K562 (cell line): ENCODE results near the gene DNAL4. TPM values are rescaled to one million over a fixed set of nuclear protein-coding genes. Genes with fewer than 3 reads are reported as not detected.

Source experiments
- ATAC-seq: fragments of 200-7000 bp; cut with Tn5 transposase; 3 replicates; pipeline ENCODE4 v1.9.1; 2020; ENCODE audit warnings: moderate library complexity
- BruUV-seq: library from RNA; stranded (reverse); fragments of 400-500 nt; replicated peaks from 2 replicates; lab custom pipeline; 2021; lab: Mats Ljungman, UMichigan
- CTCF ChIA-PET: fragments of 300-600 bp; formaldehyde crosslinking; extraction: SDS; loops from one replicate; lab custom pipeline; 2021; ENCODE audit warnings: low intra/inter-chr PET ratio; lab: Yijun Ruan, JAX
- POLR2A ChIA-PET: fragments of 300-600, 350-650 bp; sonication (Branson Sonifier 250); formaldehyde crosslinking; extraction: SDS; loops from one replicate; lab custom pipeline; 2021; ENCODE audit warnings: antibody characterized with exemption, inconsistent platforms; lab: Yijun Ruan, JAX
- DNase-seq, 4 experiments: peaks; one replicate each; pipeline versions ENCODE4 v3.0.0 to v3.0.0-alpha.2; 2011 to 2018; ENCODE audit warnings: low spot score in 3 of 4, mixed read lengths in 3 of 4; ENCODE audit errors: extremely low read depth in 1 of 4
- FAIRE-seq: peaks from 2 replicates; lab custom pipeline; 2011; peaks lifted over from hg19 to GRCh38; lab: Jason Lieb, UNC
- H2AFZ ChIP-seq: 2 replicates; pipeline ENCODE4 v1.6.0; 2011; ENCODE audit warnings: low read depth, low read length, control low read depth, inconsistent platforms
- H3K27ac ChIP-seq: fragments of 200-600 bp; 3 replicates; pipeline ENCODE4 v1.8.0; 2011; ENCODE audit warnings: low read depth, mild to moderate bottlenecking, control low read depth, inconsistent platforms, low read length, moderate library complexity, mixed read lengths; ENCODE audit errors: extremely low read depth
- H3K27me3 ChIP-seq, 2 experiments: fragments of 300-600 bp in 1 of 2; 2 replicates in 1 of 2; 3 replicates in 1 of 2; pipeline versions ENCODE4 v1.6.0 to v1.8.0; 2011; ENCODE audit warnings: inconsistent platforms in 2 of 2, low read length in 2 of 2, mild to moderate bottlenecking in 1 of 2, mixed read lengths in 1 of 2, moderate library complexity in 1 of 2; ENCODE audit not compliant: control insufficient read depth in 2 of 2, insufficient read depth in 2 of 2
- H3K36me3 ChIP-seq: fragments of 300-600 bp; 3 replicates; pipeline ENCODE4 v1.8.0; 2011; ENCODE audit warnings: mild to moderate bottlenecking, low read length, inconsistent platforms; ENCODE audit not compliant: control insufficient read depth, insufficient read depth
- H3K4me1 ChIP-seq, 2 experiments: fragments of 200-600 bp in 1 of 2; replicated peaks in 1 of 2; 2 replicates in 1 of 2; 3 replicates in 1 of 2; pipeline versions ENCODE4 v1.5.1 to v1.8.0; 2011; ENCODE audit warnings: inconsistent platforms in 2 of 2, low read length in 2 of 2, mild to moderate bottlenecking in 1 of 2, mixed read lengths in 1 of 2, moderate library complexity in 1 of 2; ENCODE audit not compliant: control insufficient read depth in 2 of 2, insufficient read depth in 2 of 2
- H3K4me2 ChIP-seq: 2 replicates; pipeline ENCODE4 v1.6.1; 2011; ENCODE audit warnings: low read length, control low read depth, inconsistent platforms, mixed read lengths; ENCODE audit not compliant: insufficient read depth
- H3K4me3 ChIP-seq: fragments of 200-600 bp; sonication (generic), shearing (Covaris generic); 2 replicates; pipeline ENCODE4 v1.5.1; 2016; ENCODE audit warnings: control low read depth, inconsistent platforms
- H3K79me2 ChIP-seq: fragments of 200-600 bp; 3 replicates; pipeline ENCODE4 v1.8.0; 2011; ENCODE audit warnings: low read length, inconsistent platforms; ENCODE audit not compliant: control insufficient read depth, insufficient read depth
- H3K9ac ChIP-seq, 2 experiments: 2 replicates each; pipeline versions ENCODE4 v1.6.0 to v1.6.1; 2011; ENCODE audit warnings: low read depth in 2 of 2, low read length in 2 of 2, control low read depth in 1 of 2, inconsistent platforms in 1 of 2, mild to moderate bottlenecking in 1 of 2, mixed read lengths in 1 of 2; ENCODE audit not compliant: insufficient read depth in 1 of 2
- H3K9me1 ChIP-seq: one replicate; pipeline ENCODE4 v1.6.0; 2011; ENCODE audit warnings: inconsistent platforms, mild to moderate bottlenecking, low read length, moderate library complexity; ENCODE audit not compliant: control insufficient read depth, insufficient read depth
- H3K9me3 ChIP-seq: replicated peaks from 2 replicates; pipeline ENCODE4 v1.5.1; 2011; ENCODE audit warnings: low read depth, low read length, inconsistent platforms; ENCODE audit not compliant: control insufficient read depth, insufficient read depth
- H4K20me1 ChIP-seq: replicated peaks from 2 replicates; pipeline ENCODE4 v1.6.1; 2011; ENCODE audit warnings: low read length, inconsistent platforms, mixed read lengths; ENCODE audit not compliant: control insufficient read depth, insufficient read depth
- FOXK2 ChIP-seq, 2 experiments: fragments of 450-650 bp; IDR thresholded peaks in 1 of 2; conservative IDR thresholded peaks in 1 of 2; 2 replicates each; pipeline ENCODE4 v1.6.1; 2016; ENCODE audit warnings: low read depth in 2 of 2, mild to moderate bottlenecking in 1 of 2
- HMG20B ChIP-seq: fragments of 250-450 bp; sonication (Bioruptor Pico); IDR thresholded peaks from 2 replicates; pipeline ENCODE4 v1.5.0; 2021; ENCODE audit warnings: mild to moderate bottlenecking
- POLR2B ChIP-seq: fragments of 450-650 bp; IDR thresholded peaks from 2 replicates; pipeline ENCODE4 v1.6.1; 2018; ENCODE audit warnings: low read depth; ENCODE audit not compliant: partially characterized antibody
- SMARCA4 ChIP-seq: fragments of 450-650 bp; IDR thresholded peaks from 2 replicates; pipeline ENCODE4 v1.6.1; 2016
- ZC3H8 ChIP-seq: fragments of 450-650 bp; IDR thresholded peaks from 2 replicates; pipeline ENCODE4 v1.6.1; 2017
- ZNF354B ChIP-seq: fragments of 250-450 bp; sonication (Bioruptor Pico); IDR thresholded peaks from 2 replicates; pipeline ENCODE4 v1.4.0; 2020
- WGBS: fragments of 100-300 bp; shearing (Covaris generic); methylation state at CpG from one replicate; pipeline ENCODE4 v1.1.6; 2016; ENCODE audit warnings: low coverage, mixed read lengths; ENCODE audit not compliant: insufficient coverage; ENCODE audit errors: missing lambda C conversion rate; 5-methylcytosine and 5-hydroxymethylcytosine counted together
- in situ Hi-C: fragments of 300-500 bp; cut with MboI; formaldehyde crosslinking; loops from 4 replicates; pipeline ENCODE4 v1.15.0; 2018; ENCODE audit warnings: inconsistent platforms, mixed read lengths
- intact Hi-C: fragments of 100-400 bp; cut with micrococcal nuclease; formaldehyde crosslinking; loops from 2 replicates; pipeline ENCODE4 v1.14.2; 2022
- polyA plus RNA-seq, 8 experiments: library from polyadenylated mRNA; depleted of rRNA in 4 of 8; stranded (reverse) in 5 of 8; unstranded in 3 of 8; fragments of >200 nt; fragmentation: Nextera tagmentation in 2 of 8; fragmentation: Illumina TruSeq in 1 of 8; extraction: Ambion mirVana in 2 of 8; extraction: Trizol in 1 of 8; gene quantifications; 2 replicates each; pipeline versions ENCODE4 v1.2.1 to v1.2.3, GENCODE V29; 2011 to 2014; ENCODE audit warnings: inconsistent platforms in 1 of 8, missing spikeins in 1 of 8
- total RNA-seq, 7 experiments: library from RNA; depleted of rRNA in 6 of 7; stranded (reverse); fragments of >200 nt in 6 of 7; fragmentation: Illumina TruSeq in 2 of 7; extraction: Trizol in 2 of 7; gene quantifications; 2 replicates each; pipeline versions ENCODE4 v1.2.1 to v1.2.3, GENCODE V29; 2011 to 2021; ENCODE audit warnings: low replicate concordance in 1 of 7
- TF ChIP-seq, protein P1 (sequence below), 2 experiments: fragments of 450-650 bp; formaldehyde crosslinking in 1 of 2; IDR thresholded peaks; 2 replicates each; pipeline versions ENCODE4 v1.4.0 to v1.6.1; 2014 to 2020; ENCODE audit warnings: mild to moderate bottlenecking in 2 of 2, borderline replicate concordance in 1 of 2, low read depth in 1 of 2
- TF ChIP-seq, protein P2 (sequence below): sonication (generic); formaldehyde crosslinking; IDR thresholded peaks from 2 replicates; pipeline ENCODE4 v1.9.0; 2022; ENCODE audit warnings: mild to moderate bottlenecking, missing genetic modification reagents
- TF ChIP-seq, protein P3 (sequence below): fragments of 200-800 bp; sonication (Bioruptor generic); IDR thresholded peaks from 2 replicates; pipeline ENCODE4 v1.6.1; 2017; ENCODE audit warnings: missing genetic modification characterization, missing compliant biosample characterization

DNAL4 gene
- total and polyA plus RNA-seq, 9 of the 15 experiments (the other 6 are each of a cell fraction or from before 2014, with no cell fraction given): 0.20 to 9.4 (median 5.2) TPM

GRCh38 chr22:38831166-38831945 lies 37.4 kb upstream of the DNAL4 start:
- FAIRE-seq (no peak), DNase-seq (no peak), ATAC-seq (no peak)
- BruUV-seq: no TSS peak
- Histone ChIP-seq H3K4me2 (no peak overlapping the region), H3K27me3 (no peaks in the 10 kb centered on the region), H3K9me1 (no peaks in the 10 kb centered on the region), H3K79me2 (no peaks in the 10 kb centered on the region), H3K27ac (no peak overlapping the region), H3K9me3 (no peaks in the 10 kb centered on the region), H3K9ac (no peak overlapping the region), H3K36me3 (no peaks in the 10 kb centered on the region), H3K4me1 (peaks cover 0 to 8% of the 10 kb centered on the region in 2 experiments; a peak in 2 of 5 replicates), H2AFZ (no peak overlapping the region), H4K20me1 (no peaks in the 10 kb centered on the region), H3K4me3 (no peak overlapping the region)
- WGBS: 47% methylated on average over 12 of the region's 16 CpGs
- intact Hi-C loops (no loop called here), in situ Hi-C loops (no loop called here)
- CTCF ChIA-PET: no interaction called here
- POLR2A ChIA-PET: no interaction called here
- TF ChIP-seq ZC3H8 (no peak), HMG20B (CRISPR knock-in tag) (no peak), FOXK2 (conservative IDR thresholded peaks at IDR 0.05 in 1 of 2, IDR thresholded peaks at IDR 0.05 in 1 of 2; ENCODE audit: low read depth in 2 of 2) (no peak), ZNF354B (CRISPR knock-in tag) (no peak), SMARCA4 (peak; percentile 32; the same call in 1 of the 2 replicates), POLR2B (no peak)
- TF ChIP-seq, protein P1, sequence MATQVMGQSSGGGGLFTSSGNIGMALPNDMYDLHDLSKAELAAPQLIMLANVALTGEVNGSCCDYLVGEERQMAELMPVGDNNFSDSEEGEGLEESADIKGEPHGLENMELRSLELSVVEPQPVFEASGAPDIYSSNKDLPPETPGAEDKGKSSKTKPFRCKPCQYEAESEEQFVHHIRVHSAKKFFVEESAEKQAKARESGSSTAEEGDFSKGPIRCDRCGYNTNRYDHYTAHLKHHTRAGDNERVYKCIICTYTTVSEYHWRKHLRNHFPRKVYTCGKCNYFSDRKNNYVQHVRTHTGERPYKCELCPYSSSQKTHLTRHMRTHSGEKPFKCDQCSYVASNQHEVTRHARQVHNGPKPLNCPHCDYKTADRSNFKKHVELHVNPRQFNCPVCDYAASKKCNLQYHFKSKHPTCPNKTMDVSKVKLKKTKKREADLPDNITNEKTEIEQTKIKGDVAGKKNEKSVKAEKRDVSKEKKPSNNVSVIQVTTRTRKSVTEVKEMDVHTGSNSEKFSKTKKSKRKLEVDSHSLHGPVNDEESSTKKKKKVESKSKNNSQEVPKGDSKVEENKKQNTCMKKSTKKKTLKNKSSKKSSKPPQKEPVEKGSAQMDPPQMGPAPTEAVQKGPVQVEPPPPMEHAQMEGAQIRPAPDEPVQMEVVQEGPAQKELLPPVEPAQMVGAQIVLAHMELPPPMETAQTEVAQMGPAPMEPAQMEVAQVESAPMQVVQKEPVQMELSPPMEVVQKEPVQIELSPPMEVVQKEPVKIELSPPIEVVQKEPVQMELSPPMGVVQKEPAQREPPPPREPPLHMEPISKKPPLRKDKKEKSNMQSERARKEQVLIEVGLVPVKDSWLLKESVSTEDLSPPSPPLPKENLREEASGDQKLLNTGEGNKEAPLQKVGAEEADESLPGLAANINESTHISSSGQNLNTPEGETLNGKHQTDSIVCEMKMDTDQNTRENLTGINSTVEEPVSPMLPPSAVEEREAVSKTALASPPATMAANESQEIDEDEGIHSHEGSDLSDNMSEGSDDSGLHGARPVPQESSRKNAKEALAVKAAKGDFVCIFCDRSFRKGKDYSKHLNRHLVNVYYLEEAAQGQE (IDR thresholded peaks at IDR 0.05; ENCODE audit: borderline replicate concordance): no peak
- TF ChIP-seq, protein P1 (CRISPR knock-in tag; IDR thresholded peaks at IDR 0.05; ENCODE audit: low read depth): no peak
- TF ChIP-seq, protein P2, sequence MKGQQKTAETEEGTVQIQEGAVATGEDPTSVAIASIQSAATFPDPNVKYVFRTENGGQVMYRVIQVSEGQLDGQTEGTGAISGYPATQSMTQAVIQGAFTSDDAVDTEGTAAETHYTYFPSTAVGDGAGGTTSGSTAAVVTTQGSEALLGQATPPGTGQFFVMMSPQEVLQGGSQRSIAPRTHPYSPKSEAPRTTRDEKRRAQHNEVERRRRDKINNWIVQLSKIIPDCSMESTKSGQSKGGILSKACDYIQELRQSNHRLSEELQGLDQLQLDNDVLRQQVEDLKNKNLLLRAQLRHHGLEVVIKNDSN (CRISPR knock-in tag): no peak
- TF ChIP-seq, protein P3, sequence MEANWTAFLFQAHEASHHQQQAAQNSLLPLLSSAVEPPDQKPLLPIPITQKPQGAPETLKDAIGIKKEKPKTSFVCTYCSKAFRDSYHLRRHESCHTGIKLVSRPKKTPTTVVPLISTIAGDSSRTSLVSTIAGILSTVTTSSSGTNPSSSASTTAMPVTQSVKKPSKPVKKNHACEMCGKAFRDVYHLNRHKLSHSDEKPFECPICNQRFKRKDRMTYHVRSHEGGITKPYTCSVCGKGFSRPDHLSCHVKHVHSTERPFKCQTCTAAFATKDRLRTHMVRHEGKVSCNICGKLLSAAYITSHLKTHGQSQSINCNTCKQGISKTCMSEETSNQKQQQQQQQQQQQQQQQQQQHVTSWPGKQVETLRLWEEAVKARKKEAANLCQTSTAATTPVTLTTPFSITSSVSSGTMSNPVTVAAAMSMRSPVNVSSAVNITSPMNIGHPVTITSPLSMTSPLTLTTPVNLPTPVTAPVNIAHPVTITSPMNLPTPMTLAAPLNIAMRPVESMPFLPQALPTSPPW (CRISPR knock-in tag): no peak
